IPS DF 6.9 (cell line): Measurements from ENCODE around the gene MUC12.
"Not testable (repeated sequence)": the region's sequence is repeated elsewhere in the genome, so short reads cannot be mapped to it uniquely, and the experiment has no call there.

Experiments
- DNase-seq: peaks from one replicate; pipeline ENCODE4 v3.0.0-alpha.2; 2013; ENCODE audit warnings: low read depth, low spot score
- H3K27ac ChIP-seq: one replicate; pipeline ENCODE4 v1.5.1; 2013; ENCODE audit warnings: low read length, control low read depth
- H3K27me3 ChIP-seq: 2 replicates; pipeline ENCODE4 v1.6.1; 2013; ENCODE audit warnings: mild to moderate bottlenecking, low read length; ENCODE audit not compliant: control insufficient read depth, insufficient read depth
- H3K36me3 ChIP-seq: 2 replicates; pipeline ENCODE4 v1.6.1; 2013; ENCODE audit warnings: low read length; ENCODE audit not compliant: control insufficient read depth, insufficient read depth
- H3K4me1 ChIP-seq: 2 replicates; pipeline ENCODE4 v1.6.1; 2013; ENCODE audit warnings: low read length; ENCODE audit not compliant: control insufficient read depth, insufficient read depth
- H3K4me3 ChIP-seq: 2 replicates; pipeline ENCODE4 v1.5.1; 2013; ENCODE audit warnings: mild to moderate bottlenecking, low read length
- H3K9me3 ChIP-seq: 2 replicates; pipeline ENCODE4 v1.6.1; 2013; ENCODE audit warnings: low read length, inconsistent platforms; ENCODE audit not compliant: control insufficient read depth, insufficient read depth
- WGBS: extraction: QIAGEN DNeasy Blood & Tissue Kit; methylation state at CpG from one replicate; pipeline ENCODE4 v1.1.7; 2013; ENCODE audit warnings: mixed read lengths, missing lambda C conversion rate; ENCODE audit not compliant: insufficient read length, insufficient coverage; 5-methylcytosine and 5-hydroxymethylcytosine counted together

The MUC12 gene

DNA sequence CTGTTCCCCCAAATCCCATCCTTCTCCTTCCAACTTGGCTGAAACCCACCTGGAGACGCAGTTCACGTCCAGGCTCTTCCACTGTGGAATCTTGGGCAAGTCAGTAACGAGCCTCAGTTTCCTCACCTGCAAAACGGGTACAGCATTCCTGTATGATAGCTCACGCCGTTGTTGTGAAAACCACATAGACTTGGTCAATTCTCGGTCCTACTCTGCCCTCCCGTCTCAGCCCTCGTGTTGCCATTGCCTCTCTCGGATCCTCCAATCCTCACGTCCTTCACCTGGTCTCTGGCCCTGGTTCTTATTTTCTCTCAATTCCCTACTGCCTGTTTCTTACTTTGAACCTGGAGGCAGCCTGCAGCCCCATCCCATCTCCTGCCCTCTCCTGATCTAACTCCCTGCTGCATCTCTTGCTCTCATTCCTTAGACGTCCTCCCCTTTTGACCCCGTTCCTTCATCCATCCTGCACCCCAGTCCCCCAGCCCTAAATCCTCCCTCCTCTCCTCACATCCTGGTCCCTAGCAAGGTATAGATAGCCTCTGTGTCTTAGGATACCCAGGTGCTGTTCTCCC lies 2.0 kb upstream of the MUC12 start:
- Histone ChIP-seq H3K9me3 (no peaks in the 10 kb centered on the region), H3K4me1 (peaks cover 16% of the 10 kb centered on the region), H3K27me3 (peaks cover 3% of the 10 kb centered on the region; the same call in 1 of the 2 replicates), H3K4me3 (no peak overlapping the region), H3K36me3 (no peaks in the 10 kb centered on the region), H3K27ac (no peak overlapping the region)
- no peak for DNase-seq
- WGBS: no CpG with 5 or more reads among the region's 13 CpGs

DNA sequence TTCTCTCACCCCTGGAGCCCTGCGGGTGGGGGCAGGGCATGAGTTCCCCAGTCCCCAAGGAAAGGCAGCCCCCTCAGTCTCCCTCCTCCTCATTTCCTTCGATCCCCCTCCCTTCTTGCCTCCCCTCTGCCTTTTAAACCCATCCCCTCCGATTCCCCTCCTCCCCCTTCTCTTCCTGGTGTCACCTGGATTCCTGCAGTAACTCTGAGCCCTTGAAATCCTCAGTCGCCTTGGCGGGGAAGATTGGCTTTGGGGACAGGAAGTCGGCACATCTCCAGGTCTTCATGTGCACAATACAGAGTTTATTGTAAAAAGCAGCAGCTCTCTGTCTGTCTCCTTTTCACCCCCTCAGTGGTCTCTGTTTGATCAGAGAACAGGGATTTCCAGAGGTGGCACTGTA lies 1.3 kb upstream of the MUC12 start:
- Histone ChIP-seq H3K27ac (no peak overlapping the region), H3K27me3 (peaks cover 3% of the 10 kb centered on the region; the same call in 1 of the 2 replicates), H3K4me1 (peaks cover 16% of the 10 kb centered on the region), H3K36me3 (no peaks in the 10 kb centered on the region), H3K4me3 (no peak overlapping the region), H3K9me3 (no peaks in the 10 kb centered on the region)
- WGBS: no CpG with 5 or more reads among the region's 6 CpGs
- no peak for DNase-seq

DNA sequence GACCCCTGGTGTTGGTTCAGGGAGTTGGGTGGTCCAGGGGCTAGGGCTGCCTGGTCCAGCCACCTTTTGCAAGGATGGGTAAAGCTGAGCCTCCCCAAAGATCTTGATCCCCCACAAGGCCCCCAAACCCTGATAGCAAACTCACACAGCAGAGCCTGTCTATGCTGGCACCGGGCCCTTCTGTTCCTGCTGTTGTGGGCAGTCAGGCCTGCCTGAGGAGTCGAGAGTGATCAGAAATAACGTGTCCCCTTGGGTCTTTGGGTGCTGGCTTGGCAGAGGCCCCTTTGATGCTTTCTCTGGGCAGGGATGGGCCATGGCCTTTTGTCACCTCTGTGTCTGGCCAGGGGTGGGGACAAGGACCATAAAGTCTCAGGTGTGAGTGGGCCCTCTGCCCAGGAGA lies 715 bp upstream of the MUC12 start:
- Histone ChIP-seq H3K27ac (no peak overlapping the region), H3K36me3 (no peaks in the 10 kb centered on the region), H3K27me3 (peaks cover 3% of the 10 kb centered on the region; the same call in 1 of the 2 replicates), H3K9me3 (no peaks in the 10 kb centered on the region), H3K4me1 (peaks cover 16% of the 10 kb centered on the region), H3K4me3 (no peak overlapping the region)
- no peak for DNase-seq
- WGBS: no CpG with 5 or more reads among the region's 3 CpGs

DNA sequence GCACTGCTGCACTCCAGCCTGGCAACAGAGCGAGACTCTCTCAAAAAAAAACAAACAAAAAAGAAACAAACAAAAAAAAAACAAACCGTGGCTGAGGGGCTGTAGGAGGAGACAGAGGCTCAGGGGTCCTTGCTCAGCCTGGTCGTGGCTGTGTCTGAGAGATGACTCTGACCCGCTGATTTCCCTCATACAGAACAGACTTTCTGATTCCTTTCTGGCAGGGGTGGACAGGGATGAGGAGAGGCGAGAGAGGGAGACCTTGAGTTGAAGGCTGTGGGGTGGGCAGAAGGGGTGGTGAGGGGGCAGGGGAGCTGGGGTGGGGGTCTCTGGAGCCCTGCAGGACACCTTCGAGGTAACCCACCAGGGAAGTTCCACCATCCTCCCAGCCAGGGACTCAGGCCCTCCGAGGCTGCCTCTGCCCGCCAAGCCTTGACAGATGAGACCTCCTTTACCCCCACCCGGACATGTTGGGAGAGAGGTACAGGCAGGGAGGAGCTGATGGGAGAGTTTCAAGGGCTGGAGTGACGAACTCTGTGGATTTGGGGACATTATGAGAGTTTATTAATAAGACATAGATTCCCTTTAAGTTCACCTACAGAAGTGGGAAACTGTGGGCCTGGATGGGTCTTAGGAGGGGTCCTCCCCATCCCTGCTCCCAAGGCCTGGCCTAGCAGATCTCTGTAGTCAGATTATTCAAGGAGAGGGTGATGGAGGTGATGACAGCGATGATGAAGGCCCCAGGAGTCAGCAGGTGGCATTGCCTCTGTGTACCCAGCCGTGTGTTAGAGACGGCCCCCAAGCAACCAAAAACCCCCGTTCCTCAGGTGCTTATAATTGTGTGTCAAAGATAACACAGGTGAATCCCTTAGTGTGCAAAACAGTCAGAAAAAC lies 2.0 kb downstream of the MUC12 start:
- 0 out of 2 replicates have a peak, but pooled peaks cover 6% of the 10 kb centered on the region for H3K4me1 ChIP-seq
- DNase-seq: no peak
- H3K36me3 ChIP-seq: no peaks in the 10 kb centered on the region
- WGBS: no CpG with 5 or more reads among the region's 14 CpGs
- no peak overlapping the region for H3K4me3 ChIP-seq
- H3K9me3 ChIP-seq: no peaks in the 10 kb centered on the region
- H3K27ac ChIP-seq: no peak overlapping the region
- H3K27me3 ChIP-seq: peaks cover 3% of the 10 kb centered on the region; the same call in 1 of the 2 replicates

DNA sequence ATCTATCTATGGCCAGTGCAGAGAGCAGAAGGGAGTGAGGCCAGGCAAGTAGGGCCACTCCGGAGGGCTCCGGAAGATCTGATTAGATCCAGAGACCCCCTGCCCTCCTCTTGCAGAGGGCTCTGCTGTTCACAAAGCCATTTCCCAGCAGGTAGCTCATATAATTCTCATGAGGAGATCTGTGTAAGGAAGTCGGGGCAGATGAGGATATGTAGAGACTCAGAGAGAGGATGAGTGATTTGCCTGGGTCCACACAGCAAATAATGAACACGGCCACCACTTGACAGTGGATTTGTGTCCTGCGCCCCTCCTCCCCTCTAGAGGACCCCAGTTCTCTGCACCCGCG lies 2.6 kb downstream of the MUC12 start:
- DNase-seq: no peak
- 0 out of 2 replicates have a peak, but pooled peaks cover 5% of the 10 kb centered on the region for H3K4me1 ChIP-seq
- no peak overlapping the region for H3K27ac ChIP-seq
- H3K4me3 ChIP-seq: no peak overlapping the region
- no peaks in the 10 kb centered on the region for H3K36me3 ChIP-seq
- no peaks in the 10 kb centered on the region for H3K9me3 ChIP-seq
- WGBS: no CpG with 5 or more reads among the region's 7 CpGs
- peaks cover 3% of the 10 kb centered on the region; the same call in 1 of the 2 replicates for H3K27me3 ChIP-seq

DNA sequence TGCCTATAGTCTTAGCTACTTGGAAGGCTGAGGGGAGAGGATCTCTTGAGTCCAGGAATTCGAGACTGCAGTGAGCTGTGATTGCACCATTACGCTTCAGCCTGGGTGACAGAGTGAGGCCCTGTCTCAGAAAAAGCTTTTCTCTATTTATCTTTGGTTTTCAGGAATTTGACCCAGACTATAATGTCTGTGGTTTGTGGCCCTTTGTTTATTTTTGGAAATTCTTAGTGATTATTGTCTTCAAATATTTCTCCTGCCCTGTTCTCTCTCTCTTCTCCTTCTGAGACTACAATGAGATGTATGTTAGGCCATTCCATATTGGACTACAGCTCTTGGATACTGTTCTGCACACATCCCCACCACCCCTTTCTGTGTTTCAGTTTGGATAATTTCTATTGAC lies 4.7 kb downstream of the MUC12 start:
- no peak overlapping the region for H3K4me3 ChIP-seq
- H3K36me3 ChIP-seq: no peaks in the 10 kb centered on the region
- H3K4me1 ChIP-seq: no peaks in the 10 kb centered on the region
- no peaks in the 10 kb centered on the region for H3K27me3 ChIP-seq
- H3K27ac ChIP-seq: no peak overlapping the region
- WGBS: no CpG with 5 or more reads among the region's 2 CpGs
- no peaks in the 10 kb centered on the region for H3K9me3 ChIP-seq
- no peak for DNase-seq

DNA sequence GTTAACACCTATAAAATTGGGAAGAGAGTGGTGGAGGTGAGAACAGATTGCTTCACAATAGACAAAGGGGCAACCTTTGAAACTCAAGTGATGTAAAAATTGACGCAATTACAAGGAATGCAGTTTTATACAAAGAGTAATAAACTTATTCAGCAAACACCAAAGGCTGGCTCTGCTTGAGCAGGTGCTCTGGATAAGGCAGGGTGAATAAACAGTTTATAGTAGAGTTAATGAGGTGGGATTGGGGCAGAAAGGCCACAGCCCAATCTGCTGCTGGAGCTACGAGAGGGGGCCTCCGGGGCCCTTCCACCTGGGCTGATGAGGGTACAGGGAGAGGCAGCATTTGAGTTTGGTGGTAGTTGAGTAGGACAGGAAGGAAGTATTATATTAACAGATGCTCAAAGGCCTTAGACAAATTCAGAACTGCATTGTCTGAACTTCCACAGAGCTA lies 6.0 kb downstream of the MUC12 start:
- no peak overlapping the region for H3K4me3 ChIP-seq
- no peaks in the 10 kb centered on the region for H3K4me1 ChIP-seq
- H3K36me3 ChIP-seq: no peaks in the 10 kb centered on the region
- no peak for DNase-seq
- no peaks in the 10 kb centered on the region for H3K27me3 ChIP-seq
- H3K27ac ChIP-seq: no peak overlapping the region
- H3K9me3 ChIP-seq: no peaks in the 10 kb centered on the region
- no CpG with 5 or more reads among the region's 3 CpGs for WGBS

DNA sequence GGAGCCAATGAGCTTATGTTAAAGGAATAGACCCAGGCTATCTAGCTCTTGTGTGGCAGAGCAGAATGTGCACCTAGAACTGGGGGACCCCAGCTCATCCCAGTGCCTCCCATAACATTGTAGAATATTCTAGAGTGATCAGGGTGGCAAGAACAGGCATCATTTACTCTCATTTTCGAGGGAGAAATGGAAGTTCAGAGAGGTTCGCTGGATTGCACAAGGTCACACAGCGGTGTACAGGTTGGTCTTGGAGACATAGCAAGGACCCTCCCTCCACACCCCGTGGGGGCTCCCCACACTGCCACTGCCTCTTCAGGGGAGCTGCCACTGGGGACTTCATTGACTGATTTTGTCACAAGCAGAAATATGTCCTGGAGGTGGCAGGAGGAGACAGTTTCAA lies 8.9 kb downstream of the MUC12 start:
- no peaks in the 10 kb centered on the region for H3K27me3 ChIP-seq
- no CpG with 5 or more reads among the region's 4 CpGs for WGBS

DNA sequence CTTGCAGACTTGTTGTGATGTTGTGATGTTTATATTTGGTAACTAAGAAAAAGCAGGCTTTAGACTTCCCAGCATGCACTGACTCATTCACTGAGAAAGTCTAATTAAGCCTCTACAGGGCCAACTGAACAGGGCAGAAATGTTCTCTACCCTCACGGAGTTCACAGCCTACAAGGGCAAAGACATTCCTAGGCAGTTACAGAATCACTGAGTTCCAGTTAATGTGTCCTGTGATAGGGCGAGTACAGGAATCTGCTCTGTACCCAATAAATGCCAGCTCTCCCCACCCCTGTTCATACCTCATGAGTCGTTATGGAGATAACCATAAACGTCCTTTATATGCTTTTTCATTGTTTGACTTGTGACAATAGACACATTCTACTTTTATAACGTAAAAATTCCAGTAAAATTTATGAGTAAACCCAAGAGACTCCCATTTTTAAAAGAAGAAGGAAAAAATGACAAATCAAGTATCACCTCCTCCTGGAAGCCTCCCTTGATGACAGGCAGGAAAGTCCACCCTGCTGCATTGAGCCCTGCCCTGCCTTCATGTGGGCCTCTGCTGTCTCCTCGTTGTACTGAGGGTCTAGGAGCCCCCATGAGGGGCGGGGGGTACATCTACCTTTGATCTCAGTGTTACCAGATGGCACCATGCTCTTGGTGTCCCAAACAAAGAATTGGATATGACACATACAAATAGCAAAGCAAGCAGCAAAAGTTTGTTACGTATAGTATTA lies 14.3 kb downstream of the MUC12 start:
- no peaks in the 10 kb centered on the region for H3K36me3 ChIP-seq
- H3K4me1 ChIP-seq: 0 out of 2 replicates have a peak, but pooled peaks cover 1% of the 10 kb centered on the region
- no peaks in the 10 kb centered on the region for H3K9me3 ChIP-seq
- WGBS: no CpG with 5 or more reads among the region's 8 CpGs
- H3K4me3 ChIP-seq: no peak overlapping the region
- H3K27me3 ChIP-seq: no peaks in the 10 kb centered on the region
- no peak for DNase-seq
- H3K27ac ChIP-seq: no peak overlapping the region

More for the DNA sequence above, 8.9 kb downstream of the MUC12 start:
- no peak for DNase-seq
- no peaks in the 10 kb centered on the region for H3K9me3 ChIP-seq
- no peaks in the 10 kb centered on the region for H3K36me3 ChIP-seq
- H3K4me3 ChIP-seq: no peak overlapping the region
- 0 out of 2 replicates have a peak, but pooled peaks cover 1% of the 10 kb centered on the region for H3K4me1 ChIP-seq
- H3K27ac ChIP-seq: no peak overlapping the region

DNA sequence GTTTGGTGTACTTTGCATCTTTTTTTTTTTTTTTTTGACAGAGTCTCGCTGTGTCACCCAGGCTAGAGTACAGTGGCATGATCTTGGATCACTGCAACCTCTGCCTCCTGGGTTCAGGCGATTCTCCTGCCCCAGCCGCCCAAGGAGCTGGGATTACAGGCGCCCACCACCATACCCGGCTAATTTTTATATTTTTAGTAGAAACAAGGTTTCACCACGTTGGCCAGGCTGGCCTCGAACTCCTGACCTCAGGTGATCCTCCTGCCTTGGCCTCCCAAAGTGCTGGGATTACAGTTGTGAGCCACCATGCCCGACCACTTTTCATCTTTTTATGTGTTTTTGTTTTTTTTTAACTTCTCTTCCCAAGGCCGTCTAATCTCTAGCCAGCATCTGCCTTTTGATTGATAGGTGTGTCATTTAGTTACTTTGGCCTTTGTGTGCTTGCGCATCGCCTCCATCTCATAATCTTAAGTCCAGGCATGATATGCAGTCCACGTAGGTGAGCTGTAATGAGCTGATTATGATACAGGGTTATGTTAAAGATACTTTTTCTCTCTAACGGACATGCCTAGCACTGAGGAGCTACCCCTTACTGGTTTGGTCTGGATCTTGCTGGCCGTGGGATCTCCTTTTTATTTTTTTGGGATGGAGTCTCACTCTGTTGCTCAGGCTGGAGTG lies 15.0 kb downstream of the MUC12 start:
- H3K27ac ChIP-seq, DNase-seq, H3K27me3 ChIP-seq, H3K36me3 ChIP-seq, H3K9me3 ChIP-seq, H3K4me3 ChIP-seq, H3K4me1 ChIP-seq: not testable (repeated sequence)
- no CpG with 5 or more reads among the region's 14 CpGs for WGBS
